Liver (tissue), 9 donors: Measurements from ENCODE around the gene NAPB. TPM values are rescaled to one million over a fixed set of nuclear protein-coding genes. Genes with fewer than 3 reads are reported as not detected.

ENCODE experiments used
- DNase-seq: peaks from one replicate; pipeline ENCODE4 v3.0.0-alpha.2; 2017; ENCODE audit warnings: low spot score
- H3K27ac ChIP-seq, 2 donors: one replicate each; pipeline ENCODE4 v1.7.0; 2013; ENCODE audit warnings: inconsistent platforms in 2 of 2, low read length in 2 of 2, control low read depth in 1 of 2, low read depth in 1 of 2, mild to moderate bottlenecking in 1 of 2
- H3K27me3 ChIP-seq, 4 donors: one replicate each; pipeline versions ENCODE4 v1.6.1 to v1.7.0; 2013; ENCODE audit warnings: low read length in 3 of 4, inconsistent platforms in 1 of 4, mild to moderate bottlenecking in 1 of 4, moderate library complexity in 1 of 4; ENCODE audit not compliant: control insufficient read depth in 4 of 4, insufficient read depth in 4 of 4
- H3K36me3 ChIP-seq, 4 donors: one replicate each; pipeline versions ENCODE4 v1.6.1 to v1.7.0; 2013; ENCODE audit warnings: low read length in 3 of 4, mild to moderate bottlenecking in 3 of 4, low read depth in 1 of 4, moderate library complexity in 1 of 4; ENCODE audit not compliant: control insufficient read depth in 4 of 4, insufficient read depth in 3 of 4
- H3K4me1 ChIP-seq, 4 donors: one replicate each; pipeline versions ENCODE4 v1.6.1 to v1.7.0; 2013; ENCODE audit warnings: low read length in 3 of 4, mild to moderate bottlenecking in 3 of 4, moderate library complexity in 1 of 4; ENCODE audit not compliant: control insufficient read depth in 4 of 4, insufficient read depth in 4 of 4
- H3K4me3 ChIP-seq, 3 donors: one replicate each; pipeline versions ENCODE4 v1.6.1 to v1.7.0; 2013; ENCODE audit warnings: low read length in 3 of 3, control low read depth in 1 of 3, low read depth in 1 of 3, mild to moderate bottlenecking in 1 of 3
- H3K9ac ChIP-seq, 2 donors: one replicate each; pipeline ENCODE4 v1.7.0; 2013; ENCODE audit warnings: low read length in 2 of 2, mild to moderate bottlenecking in 2 of 2, moderate library complexity in 2 of 2, control low read depth in 1 of 2, low read depth in 1 of 2
- H3K9me3 ChIP-seq, 4 donors: one replicate each; pipeline versions ENCODE4 v1.6.1 to v1.7.0; 2013; ENCODE audit warnings: low read length in 3 of 4; ENCODE audit not compliant: control insufficient read depth in 4 of 4
- CTCF ChIP-seq: fragments of 150-350 bp; IDR thresholded peaks from 2 replicates; pipeline ENCODE4 v1.5.1; 2017; ENCODE audit warnings: improper control_type of control experiment, low read depth, low read length; ENCODE audit not compliant: missing input control
- EGR1 ChIP-seq, 2 donors: IDR thresholded peaks; 2 replicates each; pipeline ENCODE4 v1.6.1; 2016 to 2018; ENCODE audit warnings: antibody characterized with exemption in 2 of 2, low read depth in 2 of 2
- FOXA1 ChIP-seq: IDR thresholded peaks from 2 replicates; pipeline ENCODE4 v1.6.1; 2016; ENCODE audit warnings: antibody characterized with exemption
- HNF4A ChIP-seq, 2 donors: conservative IDR thresholded peaks; 2 replicates each; pipeline ENCODE4 v1.6.1; 2016; ENCODE audit warnings: antibody characterized with exemption in 2 of 2, mild to moderate bottlenecking in 2 of 2
- HNF4G ChIP-seq: IDR thresholded peaks from 2 replicates; pipeline ENCODE4 v1.6.1; 2016; ENCODE audit warnings: antibody characterized with exemption
- JUND ChIP-seq, 2 donors: IDR thresholded peaks; 2 replicates each; pipeline ENCODE4 v1.6.1; 2016; ENCODE audit warnings: antibody characterized with exemption in 2 of 2
- RAD21 ChIP-seq, 2 donors: IDR thresholded peaks; 2 replicates each; pipeline ENCODE4 v1.6.1; 2016; ENCODE audit warnings: antibody characterized with exemption in 2 of 2, mild to moderate bottlenecking in 2 of 2
- REST ChIP-seq: IDR thresholded peaks from 2 replicates; pipeline ENCODE4 v1.6.1; 2016; ENCODE audit warnings: antibody characterized with exemption, mild to moderate bottlenecking
- RXRA ChIP-seq, 2 donors: IDR thresholded peaks; 2 replicates each; pipeline ENCODE4 v1.6.1; 2017 to 2018; ENCODE audit warnings: antibody characterized with exemption in 2 of 2, mild to moderate bottlenecking in 1 of 2
- YY1 ChIP-seq: IDR thresholded peaks from 2 replicates; pipeline ENCODE4 v1.6.1; 2016; ENCODE audit warnings: antibody characterized with exemption, mild to moderate bottlenecking
- ZBTB33 ChIP-seq: IDR thresholded peaks from 2 replicates; pipeline ENCODE4 v1.6.1; 2016; ENCODE audit warnings: antibody characterized with exemption
- WGBS: extraction: QIAGEN DNeasy Blood & Tissue Kit; methylation state at CpG from one replicate; pipeline ENCODE4 v1.1.7; 2013; 5-methylcytosine and 5-hydroxymethylcytosine counted together
- polyA plus RNA-seq, 2 donors: library from polyadenylated mRNA; stranded (reverse) in 1 of 2; unstranded in 1 of 2; fragments of 200-250 nt in 1 of 2; fragments of >200 nt in 1 of 2; fragmentation: Nextera tagmentation in 1 of 2; extraction: Ambion mirVana in 1 of 2; gene quantifications; one replicate each; pipeline versions ENCODE4 v1.2.1 to v1.2.3, GENCODE V29; 2013 to 2015
- total RNA-seq, 2 donors: library from RNA; depleted of rRNA; stranded (reverse); fragments of >200 nt; gene quantifications; one replicate each; pipeline ENCODE4 v1.2.3, GENCODE V29; 2014
- TF ChIP-seq, protein P1 (sequence below): IDR thresholded peaks from 2 replicates; pipeline ENCODE4 v1.6.1; 2016; ENCODE audit warnings: antibody characterized with exemption
- TF ChIP-seq, protein P2 (sequence below): IDR thresholded peaks from 2 replicates; pipeline ENCODE4 v1.6.1; 2016; ENCODE audit warnings: antibody characterized with exemption
- donor health status: healthy.
- donor health status: healthy.
- donor health status: healthy.
- donor health status: healthy.
- donor health status: healthy.

NAPB gene
- total and polyA plus RNA-seq, 4 donors: 2.4 to 10.6 (median 4.5) TPM

- H3K27me3 ChIP-seq: no peaks in the 10 kb centered on the region
- no peak overlapping the region for H3K4me3 ChIP-seq
- no peaks in the 10 kb centered on the region for H3K36me3 ChIP-seq
- no peak for DNase-seq
- 90% methylated on average over 7 of the region's 7 CpGs for WGBS
- H3K27ac ChIP-seq: no peak overlapping the region
- no peak overlapping the region for H3K9ac ChIP-seq
- no peaks in the 10 kb centered on the region for H3K4me1 ChIP-seq
- H3K9me3 ChIP-seq: no peaks in the 10 kb centered on the region
- TF ChIP-seq HNF4G: no peak
- no peak for TF ChIP-seq JUND (IDR thresholded peaks at IDR 0.05)
- TF ChIP-seq REST: no peak
Observed at GRCh38 chr20:23445596-23446217, 24.4 kb upstream of the NAPB start.

DNA sequence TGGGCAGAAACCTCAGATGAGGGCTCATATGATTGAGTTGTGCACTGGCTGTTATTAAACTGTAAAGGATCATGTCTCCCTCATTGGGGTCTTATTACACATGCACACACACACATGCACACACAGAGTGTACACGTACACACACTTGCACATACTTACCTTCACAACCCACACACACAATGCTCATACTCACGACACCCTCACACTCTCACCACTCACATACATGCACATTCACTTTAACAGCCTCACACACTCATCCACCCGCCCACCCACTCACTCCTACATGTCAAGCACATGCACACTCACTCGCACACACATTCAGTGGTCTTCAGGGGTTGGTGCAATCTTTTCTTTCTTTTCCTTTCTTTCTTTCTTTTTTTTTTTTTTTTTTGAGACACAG, 23.6 kb upstream of the NAPB start:
- no peak overlapping the region for H3K9ac ChIP-seq
- WGBS: 90% methylated on average over 4 of the region's 4 CpGs

GRCh38 chr20:23442436-23442835, 21.1 kb upstream of the NAPB start:
- no peaks in the 10 kb centered on the region for H3K36me3 ChIP-seq
- no peaks in the 10 kb centered on the region for H3K9me3 ChIP-seq
- no peak overlapping the region for H3K9ac ChIP-seq
- H3K4me1 ChIP-seq: no peaks in the 10 kb centered on the region
- H3K27me3 ChIP-seq: no peaks in the 10 kb centered on the region
- 79% methylated on average over 5 of the region's 5 CpGs for WGBS
- H3K27ac ChIP-seq: no peak overlapping the region
- DNase-seq: no peak
- TF ChIP-seq, protein P1, sequence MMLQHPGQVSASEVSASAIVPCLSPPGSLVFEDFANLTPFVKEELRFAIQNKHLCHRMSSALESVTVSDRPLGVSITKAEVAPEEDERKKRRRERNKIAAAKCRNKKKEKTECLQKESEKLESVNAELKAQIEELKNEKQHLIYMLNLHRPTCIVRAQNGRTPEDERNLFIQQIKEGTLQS: no peak
- no peak for TF ChIP-seq RAD21 (IDR thresholded peaks at IDR 0.05)
- no peak for TF ChIP-seq CTCF
- TF ChIP-seq REST: no peak
- no peak for TF ChIP-seq RXRA (IDR thresholded peaks at IDR 0.05)
- TF ChIP-seq YY1: no peak
- no peak for TF ChIP-seq FOXA1
- TF ChIP-seq ZBTB33: no peak
- H3K4me3 ChIP-seq: no peak overlapping the region

More for the DNA sequence above, 23.6 kb upstream of the NAPB start:
- H3K4me3 ChIP-seq: no peak overlapping the region
- H3K36me3 ChIP-seq: no peaks in the 10 kb centered on the region
- no peaks in the 10 kb centered on the region for H3K27me3 ChIP-seq
- no peaks in the 10 kb centered on the region for H3K9me3 ChIP-seq
- H3K27ac ChIP-seq: no peak overlapping the region
- DNase-seq: no peak
- no peaks in the 10 kb centered on the region for H3K4me1 ChIP-seq
- no peak for TF ChIP-seq EGR1 (IDR thresholded peaks at IDR 0.05; ENCODE audit: low read depth in 2 of 2)
- TF ChIP-seq, protein P1: no peak
- TF ChIP-seq FOXA1: no peak
- TF ChIP-seq, protein P2, sequence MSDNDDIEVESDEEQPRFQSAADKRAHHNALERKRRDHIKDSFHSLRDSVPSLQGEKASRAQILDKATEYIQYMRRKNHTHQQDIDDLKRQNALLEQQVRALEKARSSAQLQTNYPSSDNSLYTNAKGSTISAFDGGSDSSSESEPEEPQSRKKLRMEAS: no peak
- no peak for TF ChIP-seq HNF4G
- TF ChIP-seq HNF4A (conservative IDR thresholded peaks at IDR 0.05): no peak
- no peak for TF ChIP-seq YY1
